Glutamatergic neuron (in vitro differentiated cells): Measurements from ENCODE around the gene TANGO6. TPM values are rescaled to one million over a fixed set of nuclear protein-coding genes. Genes with fewer than 3 reads are reported as not detected.

Experiments
- DNase-seq: peaks from one replicate; pipeline ENCODE4 v3.0.0; 2022
- H3K27ac Mint-ChIP-seq: one replicate; pipeline ENCODE4 v1.8.0; 2020; ENCODE audit warnings: mild to moderate bottlenecking, mixed read lengths, inconsistent platforms; ENCODE audit not compliant: unreplicated experiment
- H3K27me3 Mint-ChIP-seq: one replicate; pipeline ENCODE4 v1.8.0; 2020; ENCODE audit warnings: mild to moderate bottlenecking, moderate library complexity, mixed read lengths, inconsistent platforms; ENCODE audit not compliant: unreplicated experiment
- H3K36me3 Mint-ChIP-seq: one replicate; pipeline ENCODE4 v1.8.0; 2020; ENCODE audit warnings: mild to moderate bottlenecking, mixed read lengths, inconsistent platforms; ENCODE audit not compliant: unreplicated experiment
- H3K4me1 Mint-ChIP-seq: one replicate; pipeline ENCODE4 v1.8.0; 2020; ENCODE audit warnings: mild to moderate bottlenecking, low read depth, mixed read lengths, inconsistent platforms; ENCODE audit not compliant: unreplicated experiment
- H3K4me3 Mint-ChIP-seq: one replicate; pipeline ENCODE4 v1.8.0; 2020; ENCODE audit warnings: mild to moderate bottlenecking, mixed read lengths, inconsistent platforms; ENCODE audit not compliant: unreplicated experiment
- H3K9me3 Mint-ChIP-seq: one replicate; pipeline ENCODE4 v1.8.0; 2020; ENCODE audit warnings: mild to moderate bottlenecking, moderate library complexity, mixed read lengths, inconsistent platforms; ENCODE audit not compliant: unreplicated experiment
- total RNA-seq: library from RNA; stranded (reverse); fragmentation: NEBNext Ultra II Directional; extraction: Animal tissue kit (Norgen Biotek cat#: 25700); gene quantifications from one replicate; pipeline ENCODE4 v1.2.1, GENCODE V29; 2021; ENCODE audit not compliant: unreplicated experiment
- TF ChIP-seq, protein P1 (sequence below): fragments of 200-600 bp; sonication (generic); IDR thresholded peaks from one replicate; pipeline ENCODE4 v1.5.0; 2021; ENCODE audit not compliant: partially characterized antibody, unreplicated experiment

TANGO6 gene
- total RNA-seq, 1 donor from 2014 or later, result 16.1 TPM

DNA sequence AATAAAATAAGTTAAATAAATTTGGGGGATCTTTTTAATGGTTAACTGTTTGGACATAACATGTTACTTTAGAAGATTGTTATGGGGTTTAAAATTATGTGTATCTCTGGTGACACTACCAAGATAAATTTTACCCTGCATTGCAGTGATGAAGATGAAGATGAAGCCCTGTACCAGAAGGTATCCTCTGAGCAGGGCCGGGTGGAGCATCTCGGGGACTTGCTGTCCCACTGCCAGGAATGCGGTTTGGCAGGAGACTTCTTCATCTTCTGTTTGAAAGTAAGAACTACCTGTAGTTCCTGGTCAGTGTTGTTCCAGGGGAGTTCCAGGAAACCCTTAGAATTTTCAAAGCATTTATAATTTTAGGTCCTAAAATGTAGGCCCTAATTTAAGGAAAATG is 64.0 kb downstream of the TANGO6 start:
- no peak for DNase-seq
- TF ChIP-seq, protein P1, sequence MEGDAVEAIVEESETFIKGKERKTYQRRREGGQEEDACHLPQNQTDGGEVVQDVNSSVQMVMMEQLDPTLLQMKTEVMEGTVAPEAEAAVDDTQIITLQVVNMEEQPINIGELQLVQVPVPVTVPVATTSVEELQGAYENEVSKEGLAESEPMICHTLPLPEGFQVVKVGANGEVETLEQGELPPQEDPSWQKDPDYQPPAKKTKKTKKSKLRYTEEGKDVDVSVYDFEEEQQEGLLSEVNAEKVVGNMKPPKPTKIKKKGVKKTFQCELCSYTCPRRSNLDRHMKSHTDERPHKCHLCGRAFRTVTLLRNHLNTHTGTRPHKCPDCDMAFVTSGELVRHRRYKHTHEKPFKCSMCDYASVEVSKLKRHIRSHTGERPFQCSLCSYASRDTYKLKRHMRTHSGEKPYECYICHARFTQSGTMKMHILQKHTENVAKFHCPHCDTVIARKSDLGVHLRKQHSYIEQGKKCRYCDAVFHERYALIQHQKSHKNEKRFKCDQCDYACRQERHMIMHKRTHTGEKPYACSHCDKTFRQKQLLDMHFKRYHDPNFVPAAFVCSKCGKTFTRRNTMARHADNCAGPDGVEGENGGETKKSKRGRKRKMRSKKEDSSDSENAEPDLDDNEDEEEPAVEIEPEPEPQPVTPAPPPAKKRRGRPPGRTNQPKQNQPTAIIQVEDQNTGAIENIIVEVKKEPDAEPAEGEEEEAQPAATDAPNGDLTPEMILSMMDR, result no peak
- Mint-ChIP-seq H3K27ac (no peak overlapping the region), H3K36me3 (no peaks in the 10 kb centered on the region), H3K9me3 (no peaks in the 10 kb centered on the region), H3K4me1 (no peaks in the 10 kb centered on the region), H3K27me3 (no peaks in the 10 kb centered on the region), H3K4me3 (no peak overlapping the region)

DNA sequence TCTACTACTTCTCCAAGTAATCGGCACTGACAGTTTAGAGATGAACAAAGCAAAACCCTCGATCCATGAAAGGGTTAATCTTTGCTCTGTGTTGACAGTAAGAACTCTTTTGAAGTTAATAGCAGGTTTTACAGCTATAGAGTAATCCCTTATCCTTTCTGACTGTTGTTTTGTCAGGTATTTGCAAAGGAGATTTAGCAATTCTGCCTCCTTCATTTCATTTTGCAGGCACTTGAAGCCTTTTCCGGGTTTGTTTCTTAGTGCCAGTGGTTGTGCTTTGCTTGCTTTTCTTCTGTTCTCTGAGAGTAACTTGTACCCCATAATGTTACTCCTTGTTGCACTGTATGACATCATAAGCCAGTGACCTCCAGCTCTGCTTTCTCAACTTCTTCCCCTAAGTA is 64.5 kb downstream of the TANGO6 start:
- no peak overlapping the region for H3K27ac Mint-ChIP-seq

DNA sequence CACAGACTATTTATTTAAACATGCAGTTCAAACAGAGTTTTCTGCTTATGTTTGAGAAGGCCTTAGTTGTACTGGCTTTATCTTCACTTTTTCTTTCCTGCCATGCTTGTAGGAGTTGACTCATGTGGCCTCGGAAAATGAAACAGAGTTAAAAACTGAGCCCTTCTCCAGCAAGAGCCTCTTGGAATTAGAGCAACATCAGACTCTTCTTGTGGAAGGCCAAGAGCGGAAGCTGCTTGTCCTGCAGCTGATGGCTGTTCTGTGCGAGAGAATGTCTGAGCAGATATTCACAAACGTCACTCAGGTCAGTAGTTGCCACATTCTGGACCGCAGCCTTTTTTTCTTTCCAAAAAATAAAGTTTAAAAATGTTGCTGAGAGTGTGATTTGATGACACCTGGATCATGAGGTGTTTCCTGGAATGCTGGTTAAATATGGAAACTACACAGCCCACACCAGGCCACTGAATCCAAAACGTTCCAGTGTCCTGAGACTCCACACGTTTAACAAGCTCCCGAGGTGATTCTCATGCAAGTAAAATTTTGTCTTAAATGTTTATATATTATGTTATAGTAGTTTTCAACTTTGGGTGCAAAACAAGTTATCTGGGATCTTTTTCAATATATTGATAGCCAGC is 65.9 kb downstream of the TANGO6 start:
- DNase-seq, result no peak
- TF ChIP-seq, protein P1, result no peak
- Mint-ChIP-seq H3K4me1 (no peaks in the 10 kb centered on the region), H3K4me3 (no peak overlapping the region), H3K9me3 (no peaks in the 10 kb centered on the region), H3K27ac (no peak overlapping the region), H3K36me3 (no peaks in the 10 kb centered on the region), H3K27me3 (no peaks in the 10 kb centered on the region)

More for the DNA sequence above, 64.5 kb downstream of the TANGO6 start:
- no peak for DNase-seq
- Mint-ChIP-seq H3K4me1 (no peaks in the 10 kb centered on the region), H3K36me3 (no peaks in the 10 kb centered on the region), H3K4me3 (no peak overlapping the region), H3K27me3 (no peaks in the 10 kb centered on the region), H3K9me3 (no peaks in the 10 kb centered on the region)
- TF ChIP-seq, protein P1, result no peak

DNA sequence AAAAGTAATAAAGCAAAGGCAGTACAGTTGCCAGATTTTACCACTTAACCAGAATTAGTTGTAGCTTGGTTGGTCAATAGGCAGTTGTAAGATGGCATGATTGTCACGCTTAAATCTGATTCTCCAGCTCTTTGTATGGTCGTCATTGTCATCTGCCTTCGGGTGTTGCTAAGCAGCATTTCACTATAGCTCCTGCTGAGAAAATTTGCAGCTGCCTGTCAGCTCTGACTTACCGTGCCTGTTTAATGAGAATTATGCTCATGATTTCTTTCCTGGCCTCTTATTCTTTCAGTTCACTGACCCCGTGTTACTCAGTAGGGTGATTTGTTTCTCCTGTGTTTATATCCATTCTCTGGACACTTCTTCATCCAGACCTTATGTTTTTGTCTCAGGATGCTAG is 66.7 kb downstream of the TANGO6 start:
- Mint-ChIP-seq H3K27ac (no peak overlapping the region), H3K27me3 (peaks cover 1% of the 10 kb centered on the region), H3K36me3 (no peaks in the 10 kb centered on the region), H3K4me1 (no peaks in the 10 kb centered on the region), H3K9me3 (no peaks in the 10 kb centered on the region), H3K4me3 (no peak overlapping the region)
- no peak for DNase-seq
- TF ChIP-seq, protein P1, result no peak

DNA sequence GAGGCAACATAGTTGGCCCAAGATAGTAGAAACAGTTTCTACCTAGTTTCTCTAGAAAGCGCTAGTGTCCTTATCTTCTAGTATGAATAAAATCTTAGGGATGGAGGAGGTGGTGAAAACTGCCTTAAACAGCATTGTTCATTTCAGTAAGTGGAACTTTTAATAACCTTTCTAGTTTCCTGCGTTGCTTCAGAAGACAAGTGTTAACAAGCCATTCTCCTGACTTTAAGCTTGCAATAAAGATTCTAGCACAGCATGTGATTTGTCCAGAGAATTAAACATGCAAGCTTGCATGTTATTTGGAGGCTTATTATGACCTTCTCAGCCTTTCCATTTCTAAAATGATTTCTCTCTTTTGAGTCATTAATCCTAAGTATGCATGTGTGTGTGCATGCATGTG is 72.3 kb downstream of the TANGO6 start:
- Mint-ChIP-seq H3K27me3 (peaks cover 1% of the 10 kb centered on the region), H3K36me3 (no peaks in the 10 kb centered on the region), H3K9me3 (peaks cover 2% of the 10 kb centered on the region), H3K4me3 (no peak overlapping the region), H3K27ac (no peak overlapping the region), H3K4me1 (no peaks in the 10 kb centered on the region)
- no peak for DNase-seq
- TF ChIP-seq, protein P1, result no peak
